Testis (tissue), 2 donors: ENCODE data around the gene ZNRF3.

Source experiments
- POLR2A ChIP-seq: fragments of 450-650 bp; IDR thresholded peaks from one replicate; pipeline ENCODE4 v1.6.1; 2017; ENCODE audit warnings: antibody characterized with exemption, mild to moderate bottlenecking, moderate library complexity
- TF ChIP-seq, protein P1 (sequence below), 3 experiments: fragments of 450-650 bp in 2 of 3; fragments of 200-600 bp in 1 of 3; sonication (generic) in 1 of 3; IDR thresholded peaks; one replicate each; pipeline ENCODE4 v1.5.1; 2016 to 2019; ENCODE audit warnings: antibody characterized with exemption in 3 of 3, mild to moderate bottlenecking in 2 of 3, moderate library complexity in 1 of 3

GRCh38 chr22:28977481-28977971 is 94.2 kb downstream of the ZNRF3 start:
- TF ChIP-seq, protein P1, sequence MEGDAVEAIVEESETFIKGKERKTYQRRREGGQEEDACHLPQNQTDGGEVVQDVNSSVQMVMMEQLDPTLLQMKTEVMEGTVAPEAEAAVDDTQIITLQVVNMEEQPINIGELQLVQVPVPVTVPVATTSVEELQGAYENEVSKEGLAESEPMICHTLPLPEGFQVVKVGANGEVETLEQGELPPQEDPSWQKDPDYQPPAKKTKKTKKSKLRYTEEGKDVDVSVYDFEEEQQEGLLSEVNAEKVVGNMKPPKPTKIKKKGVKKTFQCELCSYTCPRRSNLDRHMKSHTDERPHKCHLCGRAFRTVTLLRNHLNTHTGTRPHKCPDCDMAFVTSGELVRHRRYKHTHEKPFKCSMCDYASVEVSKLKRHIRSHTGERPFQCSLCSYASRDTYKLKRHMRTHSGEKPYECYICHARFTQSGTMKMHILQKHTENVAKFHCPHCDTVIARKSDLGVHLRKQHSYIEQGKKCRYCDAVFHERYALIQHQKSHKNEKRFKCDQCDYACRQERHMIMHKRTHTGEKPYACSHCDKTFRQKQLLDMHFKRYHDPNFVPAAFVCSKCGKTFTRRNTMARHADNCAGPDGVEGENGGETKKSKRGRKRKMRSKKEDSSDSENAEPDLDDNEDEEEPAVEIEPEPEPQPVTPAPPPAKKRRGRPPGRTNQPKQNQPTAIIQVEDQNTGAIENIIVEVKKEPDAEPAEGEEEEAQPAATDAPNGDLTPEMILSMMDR (IDR thresholded peaks at IDR 0.05) = no peak
- TF ChIP-seq POLR2A = no peak
